Tibial artery (tissue), 4 donors: ENCODE measurements around the gene BCKDHA.

Experiments
- DNase-seq, 2 donors: peaks; one replicate each; pipeline ENCODE4 v3.0.0-alpha.2; 2019
- H3K27ac ChIP-seq, 2 donors: fragments of 200-600 bp; sonication (generic) in 1 of 2; 1 replicate in 1 of 2; 2 replicates in 1 of 2; pipeline ENCODE4 v1.5.1; 2018 to 2019; ENCODE audit warnings: mild to moderate bottlenecking in 1 of 2
- H3K27me3 ChIP-seq, 2 donors: fragments of 200-600 bp; sonication (generic) in 1 of 2; one replicate each; pipeline versions ENCODE4 v1.5.1 to v1.6.0; 2016 to 2019
- H3K36me3 ChIP-seq, 3 donors: fragments of 200-600 bp; sonication (generic) in 2 of 3; one replicate each; pipeline ENCODE4 v1.5.1; 2016 to 2019; ENCODE audit warnings: mild to moderate bottlenecking in 2 of 3
- H3K4me1 ChIP-seq, 4 donors: fragments of 200-600 bp; sonication (generic) in 2 of 4; 1 replicate in 3 of 4; 2 replicates in 1 of 4; pipeline ENCODE4 v1.5.1; 2016 to 2019
- H3K4me3 ChIP-seq, 2 donors: fragments of 200-600 bp; sonication (generic) in 1 of 2; 1 replicate in 1 of 2; 2 replicates in 1 of 2; pipeline ENCODE4 v1.5.1; 2018 to 2019; ENCODE audit warnings: mild to moderate bottlenecking in 2 of 2
- H3K9me3 ChIP-seq, 3 donors: fragments of 200-600 bp; sonication (generic) in 1 of 3; one replicate each; pipeline ENCODE4 v1.5.1; 2016 to 2019
- intact Hi-C: fragments of 100-400 bp; cut with DNase I; formaldehyde crosslinking; loops from one replicate; pipeline ENCODE4 v1.15.0; 2023; ENCODE audit warnings: low total_unique reads
- TF ChIP-seq, protein P1 (sequence below), 2 experiments: fragments of 200-600 bp in 1 of 2; fragments of 450-650 bp in 1 of 2; IDR thresholded peaks; one replicate each; pipeline ENCODE4 v1.5.1; 2017 to 2019; ENCODE audit warnings: antibody characterized with exemption in 2 of 2, mild to moderate bottlenecking in 1 of 2, moderate library complexity in 1 of 2

The BCKDHA gene

DNA sequence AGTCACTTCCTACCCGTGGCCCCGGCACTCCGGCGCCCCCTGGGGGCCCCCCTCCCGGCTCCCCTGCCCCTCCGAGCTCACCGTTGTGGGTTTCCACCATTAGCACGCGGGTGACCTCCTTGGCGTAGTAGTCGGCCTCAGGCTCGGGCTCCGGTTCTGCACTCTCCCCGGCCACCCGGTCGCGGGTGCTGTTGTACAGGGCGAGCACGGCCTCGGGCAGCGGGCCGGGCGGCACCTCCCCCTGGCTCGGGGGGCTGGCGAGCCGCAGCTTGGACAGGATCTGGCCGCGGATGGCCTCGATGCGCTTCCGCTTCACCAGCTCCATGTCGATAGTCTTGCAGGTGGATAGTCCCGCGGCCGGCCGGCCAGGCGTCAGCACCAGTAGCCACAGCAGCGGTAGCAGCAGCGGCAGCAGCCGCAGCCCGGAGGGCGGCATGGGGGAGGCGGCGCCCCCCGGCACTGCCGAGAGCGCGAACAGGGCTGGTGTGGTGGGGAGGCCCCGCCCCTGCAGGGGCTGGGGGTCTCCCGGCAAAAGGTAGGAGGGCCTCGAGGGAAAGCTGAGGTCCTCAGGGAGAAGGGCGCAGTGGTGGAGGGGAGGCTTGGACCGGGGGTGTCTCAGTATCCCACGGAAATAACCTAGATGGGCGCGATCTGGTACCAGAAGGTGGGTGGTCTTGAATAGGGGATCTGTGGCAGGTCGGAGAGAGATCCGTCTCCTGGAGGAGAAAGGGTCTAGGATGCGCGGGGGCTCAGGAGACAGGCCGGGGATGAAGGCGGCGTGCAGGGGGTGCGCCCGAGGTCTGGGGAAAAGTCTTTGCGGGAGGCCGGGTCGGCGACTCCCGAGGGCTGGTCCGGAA, 44.8 kb upstream of the BCKDHA start:
- Histone ChIP-seq H3K4me3 (peak overlapping the region; percentile 83 to 96), H3K9me3 (no peaks in the 10 kb centered on the region), H3K27ac (peak overlapping the region; percentile 89), H3K4me1 (peaks cover 0 to 35% (median 16%) of the 10 kb centered on the region in 4 donors), H3K36me3 (peaks cover 0 to 4% (median 4%) of the 10 kb centered on the region in 3 donors), H3K27me3 (no peaks in the 10 kb centered on the region)
- peak; percentile 64 to 84 for DNase-seq
- TF ChIP-seq, protein P1, sequence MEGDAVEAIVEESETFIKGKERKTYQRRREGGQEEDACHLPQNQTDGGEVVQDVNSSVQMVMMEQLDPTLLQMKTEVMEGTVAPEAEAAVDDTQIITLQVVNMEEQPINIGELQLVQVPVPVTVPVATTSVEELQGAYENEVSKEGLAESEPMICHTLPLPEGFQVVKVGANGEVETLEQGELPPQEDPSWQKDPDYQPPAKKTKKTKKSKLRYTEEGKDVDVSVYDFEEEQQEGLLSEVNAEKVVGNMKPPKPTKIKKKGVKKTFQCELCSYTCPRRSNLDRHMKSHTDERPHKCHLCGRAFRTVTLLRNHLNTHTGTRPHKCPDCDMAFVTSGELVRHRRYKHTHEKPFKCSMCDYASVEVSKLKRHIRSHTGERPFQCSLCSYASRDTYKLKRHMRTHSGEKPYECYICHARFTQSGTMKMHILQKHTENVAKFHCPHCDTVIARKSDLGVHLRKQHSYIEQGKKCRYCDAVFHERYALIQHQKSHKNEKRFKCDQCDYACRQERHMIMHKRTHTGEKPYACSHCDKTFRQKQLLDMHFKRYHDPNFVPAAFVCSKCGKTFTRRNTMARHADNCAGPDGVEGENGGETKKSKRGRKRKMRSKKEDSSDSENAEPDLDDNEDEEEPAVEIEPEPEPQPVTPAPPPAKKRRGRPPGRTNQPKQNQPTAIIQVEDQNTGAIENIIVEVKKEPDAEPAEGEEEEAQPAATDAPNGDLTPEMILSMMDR (IDR thresholded peaks at IDR 0.05): peak in 1 of 2 experiments; percentile 39
- intact Hi-C loops: loop anchor here (5.0 kb wide), 1 partner anchor 41 kb away; the partner anchor contains the start of gene CCDC97

- intact Hi-C loops: loop anchor here (5.0 kb wide), 1 partner anchor 41 kb away; the partner anchor contains the start of gene CCDC97
Measured at GRCh38 chr19:41353466-41354342, 43.9 kb upstream of the BCKDHA start, which contains the start of gene TGFB1. TSS of gene TGFB1 (minus strand) at chr19:41353922. CDS start at chr19:41353044, 878 bp downstream.

DNA sequence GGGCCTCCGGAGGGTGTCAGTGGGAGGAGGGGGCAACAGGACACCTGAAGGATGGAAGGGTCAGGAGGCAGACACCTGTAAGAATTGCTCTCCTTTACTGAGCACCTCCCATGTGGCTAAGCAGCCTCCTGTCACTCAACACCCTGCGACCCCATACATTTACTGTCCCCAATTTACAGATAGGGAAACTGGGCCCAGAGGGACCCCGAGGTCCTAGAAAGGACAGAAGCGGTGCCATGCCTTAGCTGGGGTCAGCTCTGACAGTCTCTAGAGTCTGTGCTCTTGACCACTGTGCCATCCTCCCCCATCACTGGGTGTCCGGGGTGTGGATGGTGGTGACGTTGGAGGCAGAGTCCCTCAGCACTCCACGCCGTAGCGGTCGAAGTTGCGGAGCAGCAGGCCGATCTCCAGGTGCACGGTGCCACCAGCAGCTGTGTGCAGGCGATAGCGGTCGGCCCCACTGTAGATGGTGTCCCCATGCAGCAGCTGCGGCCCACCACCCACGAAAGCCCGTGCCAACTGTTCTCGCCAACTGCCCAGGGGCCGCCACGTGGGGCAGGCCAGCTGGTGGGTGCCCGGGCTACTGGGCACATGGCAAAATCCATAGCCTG, 43.2 kb upstream of the BCKDHA start:
- Histone ChIP-seq H3K27me3 (no peaks in the 10 kb centered on the region), H3K4me1 (peaks cover 0 to 35% (median 16%) of the 10 kb centered on the region in 4 donors), H3K9me3 (no peaks in the 10 kb centered on the region), H3K36me3 (no peaks in the 10 kb centered on the region), H3K4me3 (peak overlapping the region; percentile 83 to 96), H3K27ac (peak overlapping the region; percentile 89)
- intact Hi-C loops: loop anchor here (5.0 kb wide), 1 partner anchor 42 kb away; the partner anchor contains the start of gene CCDC97
- DNase-seq: no peak
- TF ChIP-seq, protein P1 (IDR thresholded peaks at IDR 0.05): peak in 1 of 2 experiments; percentile 4

More at GRCh38 chr19:41353466-41354342, 43.9 kb upstream of the BCKDHA start, which contains the start of gene TGFB1:
- Histone ChIP-seq H3K4me3 (peak within 1 kb of the TSS; percentile 83 to 96), H3K4me1 (peaks cover 0 to 35% (median 16%) of the 10 kb centered on the region in 4 donors), H3K9me3 (no peaks in the 10 kb centered on the region), H3K27me3 (no peaks in the 10 kb centered on the region), H3K36me3 (no peaks in the 10 kb centered on the region), H3K27ac (peak within 1 kb of the TSS; percentile 89)
- DNase-seq: peak; percentile 90 to 95
- TF ChIP-seq, protein P1 (IDR thresholded peaks at IDR 0.05): peak; percentile 87 to 88

- peaks cover 0 to 35% (median 14%) of the 10 kb centered on the region in 4 donors for H3K4me1 ChIP-seq
- H3K27ac ChIP-seq: peak overlapping the region in 1 of 2 donors; percentile 11
- intact Hi-C loops: loop anchor here (5.0 kb wide), 1 partner anchor 148 kb away; no protein-coding TSS in a partner anchor
- no peaks in the 10 kb centered on the region for H3K9me3 ChIP-seq
- no peaks in the 10 kb centered on the region for H3K27me3 ChIP-seq
- TF ChIP-seq, protein P1 (IDR thresholded peaks at IDR 0.05): no peak
- H3K4me3 ChIP-seq: no peak overlapping the region
- DNase-seq: no peak
- no peaks in the 10 kb centered on the region for H3K36me3 ChIP-seq
Measured at GRCh38 chr19:41355035-41355434, 42.6 kb upstream of the BCKDHA start.

DNA sequence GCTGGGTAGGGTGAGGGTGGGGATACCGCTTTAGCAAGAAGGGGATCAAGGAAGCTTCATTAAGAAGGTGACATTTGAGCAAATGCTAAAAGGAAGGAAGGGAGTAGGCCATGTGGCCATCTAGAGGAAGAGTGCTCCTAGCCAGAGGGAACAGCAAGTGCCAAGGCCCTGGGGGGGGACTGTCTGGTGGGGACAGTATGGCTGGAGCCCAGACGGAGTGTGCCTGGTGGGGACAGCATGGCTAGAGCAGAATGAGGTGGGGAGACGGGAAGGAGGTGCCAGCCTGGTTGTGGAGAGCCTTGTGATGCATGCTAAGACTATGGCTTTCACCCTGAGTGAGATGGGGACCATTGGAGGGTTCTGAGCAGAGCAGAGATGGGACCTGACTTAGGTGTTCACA, 41.8 kb upstream of the BCKDHA start:
- no peak for DNase-seq
- H3K9me3 ChIP-seq: no peaks in the 10 kb centered on the region
- H3K27me3 ChIP-seq: no peaks in the 10 kb centered on the region
- TF ChIP-seq, protein P1 (IDR thresholded peaks at IDR 0.05): no peak
- peaks cover 0 to 30% (median 8%) of the 10 kb centered on the region in 4 donors for H3K4me1 ChIP-seq
- intact Hi-C loops: loop anchor here (5.0 kb wide), 1 partner anchor 149 kb away; no protein-coding TSS in a partner anchor
- no peaks in the 10 kb centered on the region for H3K36me3 ChIP-seq
- no peak overlapping the region for H3K27ac ChIP-seq
- no peak overlapping the region for H3K4me3 ChIP-seq
